CD8-positive, alpha-beta memory T cell (primary cell): Measurements from ENCODE around the gene EPHA3. TPM values are rescaled to one million over a fixed set of nuclear protein-coding genes. Genes with fewer than 3 reads are reported as not detected.

Source experiments
- CTCF ChIA-PET: fragments of 350-600 bp; sonication (Branson Sonifier 250); formaldehyde crosslinking; loops from one replicate; lab custom pipeline; 2021; ENCODE audit warnings: antibody characterized with exemption; lab: Charles Lee
- POLR2A ChIA-PET: fragments of 350-600 bp; sonication (Branson Sonifier 250); formaldehyde crosslinking; loops from one replicate; lab custom pipeline; 2021; ENCODE audit warnings: antibody characterized with exemption; lab: Charles Lee
- DNase-seq, 5 donors: peaks; one replicate each; pipeline versions ENCODE4 v3.0.0 to v3.0.0-alpha.2; 2020 to 2022; ENCODE audit warnings: mixed read lengths in 1 of 5
- H3K27ac ChIP-seq: one replicate; pipeline ENCODE4 v1.7.0; 2013; ENCODE audit warnings: low read depth, mild to moderate bottlenecking, low read length, moderate library complexity
- H3K27me3 ChIP-seq: 2 replicates; pipeline ENCODE4 v1.7.0; 2013; ENCODE audit warnings: low read length, mild to moderate bottlenecking; ENCODE audit not compliant: insufficient read depth, poor library complexity, severe bottlenecking
- H3K36me3 ChIP-seq: 2 replicates; pipeline ENCODE4 v1.7.0; 2013; ENCODE audit warnings: mild to moderate bottlenecking, low read length, moderate library complexity; ENCODE audit not compliant: insufficient read depth
- H3K4me1 ChIP-seq: 2 replicates; pipeline ENCODE4 v1.7.0; 2013; ENCODE audit warnings: mild to moderate bottlenecking, low read length, moderate library complexity; ENCODE audit not compliant: insufficient read depth
- H3K4me3 ChIP-seq: 2 replicates; pipeline ENCODE4 v1.7.0; 2013; ENCODE audit warnings: mild to moderate bottlenecking, low read length
- H3K9me3 ChIP-seq: 2 replicates; pipeline ENCODE4 v1.7.0; 2013; ENCODE audit warnings: mild to moderate bottlenecking, low read length
- H3K27ac Mint-ChIP-seq, 8 donors: one replicate each; pipeline ENCODE4 v1.8.0; 2020 to 2021; ENCODE audit warnings: mixed read lengths in 8 of 8, mild to moderate bottlenecking in 6 of 8, inconsistent platforms in 3 of 8, moderate library complexity in 3 of 8
- H3K27me3 Mint-ChIP-seq, 2 donors: one replicate each; pipeline ENCODE4 v1.8.0; 2020 to 2021; ENCODE audit warnings: mixed read lengths in 2 of 2, mild to moderate bottlenecking in 1 of 2, moderate library complexity in 1 of 2
- H3K36me3 Mint-ChIP-seq, 3 donors: one replicate each; pipeline ENCODE4 v1.8.0; 2020 to 2021; ENCODE audit warnings: mixed read lengths in 3 of 3, inconsistent platforms in 1 of 3, mild to moderate bottlenecking in 1 of 3
- H3K4me1 Mint-ChIP-seq, 3 donors: one replicate each; pipeline ENCODE4 v1.8.0; 2020 to 2021; ENCODE audit warnings: mixed read lengths in 3 of 3, inconsistent platforms in 1 of 3, mild to moderate bottlenecking in 1 of 3
- H3K4me3 Mint-ChIP-seq, 7 donors: one replicate each; pipeline ENCODE4 v1.8.0; 2020 to 2021; ENCODE audit warnings: mixed read lengths in 7 of 7, mild to moderate bottlenecking in 6 of 7, moderate library complexity in 4 of 7, inconsistent platforms in 2 of 7
- H3K9me3 Mint-ChIP-seq, 5 donors: one replicate each; pipeline ENCODE4 v1.8.0; 2020 to 2022; ENCODE audit warnings: mixed read lengths in 5 of 5, mild to moderate bottlenecking in 3 of 5, moderate library complexity in 2 of 5, inconsistent platforms in 1 of 5
- polyA plus RNA-seq: library from polyadenylated mRNA; unstranded; fragments of 300-500 nt; fragmentation: Illumina TruSeq; gene quantifications from one replicate; pipeline ENCODE4 v1.2.3, GENCODE V29; 2021
- total RNA-seq, 2 experiments: library from RNA; stranded (reverse); gene quantifications; one replicate each; pipeline ENCODE4 v1.2.3, GENCODE V29; 2021

Gene EPHA3
- total and polyA plus RNA-seq, 3 experiments from 2014 or later, result not detected

DNA sequence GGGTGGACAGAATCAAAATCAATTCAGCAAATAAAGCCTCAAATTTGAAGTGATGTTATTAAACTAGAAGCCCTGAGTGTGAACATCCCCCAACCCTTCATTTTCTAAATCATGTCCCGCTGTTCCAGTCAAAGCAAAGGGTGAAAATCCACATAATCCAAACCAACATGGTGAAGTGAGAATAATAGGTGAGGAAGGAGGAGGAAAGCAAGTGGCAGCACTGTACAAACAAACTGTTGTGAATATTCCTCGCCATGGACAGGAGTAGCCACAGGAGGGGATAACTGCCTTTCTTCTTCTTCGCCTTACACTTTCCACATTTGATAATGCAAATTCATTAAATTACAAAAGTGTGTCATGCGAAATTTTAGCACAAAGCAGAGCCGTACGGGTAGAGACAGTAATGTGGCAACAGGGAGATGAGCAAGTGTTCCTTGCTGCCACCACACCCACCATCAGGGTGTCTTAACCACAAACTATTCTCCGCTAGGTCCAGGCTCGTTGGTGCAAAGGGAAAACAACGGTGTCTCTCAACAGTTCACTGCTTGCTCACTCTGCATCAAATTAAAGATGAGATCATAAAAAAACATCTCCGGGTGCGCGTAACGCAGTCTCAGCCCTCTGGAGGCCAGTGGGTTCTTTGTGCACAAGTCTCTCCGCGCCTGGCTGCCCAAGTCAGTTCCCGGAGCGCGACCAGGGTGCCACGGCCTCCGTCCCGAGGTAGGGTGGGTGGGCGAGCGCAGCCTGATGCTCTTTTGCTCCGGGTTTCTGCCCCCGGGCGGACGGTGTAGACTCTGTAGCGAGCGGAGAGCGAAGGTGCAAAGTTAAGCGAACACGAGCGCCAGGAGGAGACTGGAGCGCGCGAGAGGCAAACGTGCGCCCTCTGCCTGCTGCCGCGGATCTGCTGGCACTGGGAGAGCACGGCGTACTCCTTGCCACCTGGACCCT lies 6.7 kb downstream of the EPHA3 start:
- H3K9me3 Mint-ChIP-seq, result peaks cover 0 to 8% (median 2%) of the 10 kb centered on the region in 5 donors
- H3K27ac ChIP-seq, result no peak overlapping the region
- ChIA-PET CTCF (no interaction called here), POLR2A (no interaction called here)
- no peaks in the 10 kb centered on the region for H3K36me3 ChIP-seq
- no peak for DNase-seq
- H3K4me1 ChIP-seq, result no peaks in the 10 kb centered on the region
- no peaks in the 10 kb centered on the region for H3K9me3 ChIP-seq
- no peaks in the 10 kb centered on the region for H3K27me3 ChIP-seq
- H3K4me1 Mint-ChIP-seq, result no peaks in the 10 kb centered on the region
- no peak overlapping the region for H3K4me3 ChIP-seq
- H3K27me3 Mint-ChIP-seq, result no peaks in the 10 kb centered on the region
- H3K4me3 Mint-ChIP-seq, result peak overlapping the region in 1 of 7 donors; percentile 51
- no peak overlapping the region for H3K27ac Mint-ChIP-seq
- no peaks in the 10 kb centered on the region for H3K36me3 Mint-ChIP-seq

DNA sequence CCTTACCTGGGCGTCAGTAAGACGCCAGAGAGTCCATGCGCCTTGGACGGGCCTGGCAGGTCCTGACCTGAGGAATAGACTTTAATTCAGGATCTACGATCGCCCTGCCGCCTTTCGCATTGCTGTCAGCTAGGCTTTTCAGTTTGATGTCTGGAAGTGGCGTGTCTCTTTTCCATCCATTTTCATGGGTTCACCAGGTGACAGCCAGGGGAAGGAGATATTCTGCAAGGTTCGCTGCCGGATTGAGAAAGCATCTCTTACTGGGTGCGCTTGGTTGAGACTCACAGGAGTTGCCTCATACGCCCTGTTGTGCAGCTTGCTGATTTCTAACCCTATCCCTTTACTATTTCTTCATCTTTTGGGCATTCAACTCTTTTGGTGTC lies 7.4 kb downstream of the EPHA3 start:
- no peaks in the 10 kb centered on the region for H3K27me3 Mint-ChIP-seq
- H3K4me1 Mint-ChIP-seq, result no peaks in the 10 kb centered on the region
- no peaks in the 10 kb centered on the region for H3K4me1 ChIP-seq
- ChIA-PET CTCF (no interaction called here), POLR2A (no interaction called here)
- H3K27ac ChIP-seq, result no peak overlapping the region
- no peak for DNase-seq
- H3K27me3 ChIP-seq, result no peaks in the 10 kb centered on the region
- no peak overlapping the region for H3K4me3 Mint-ChIP-seq
- no peak overlapping the region for H3K27ac Mint-ChIP-seq
- H3K9me3 Mint-ChIP-seq, result peaks cover 0 to 8% (median 2%) of the 10 kb centered on the region in 5 donors
- H3K9me3 ChIP-seq, result no peaks in the 10 kb centered on the region
- no peaks in the 10 kb centered on the region for H3K36me3 ChIP-seq
- H3K4me3 ChIP-seq, result no peak overlapping the region
- no peaks in the 10 kb centered on the region for H3K36me3 Mint-ChIP-seq

DNA sequence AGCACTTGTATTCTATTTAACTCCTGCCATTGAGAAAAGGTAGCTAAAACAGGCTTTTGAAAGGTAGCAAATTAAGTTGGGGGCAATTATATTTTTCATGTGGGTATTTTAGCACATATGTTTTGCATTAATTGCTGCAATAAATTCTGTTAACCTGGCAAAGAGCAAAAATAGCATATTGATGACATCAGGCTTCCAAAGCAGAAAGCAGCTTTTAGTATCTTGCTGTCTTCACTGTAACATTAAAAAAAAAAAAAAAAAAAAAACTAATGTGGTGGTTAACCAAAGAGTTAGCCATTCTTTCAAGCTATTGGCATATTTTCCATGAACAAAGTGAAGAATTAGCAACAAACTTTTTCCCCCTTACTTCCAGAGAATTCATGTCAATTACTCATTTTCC lies 9.1 kb downstream of the EPHA3 start:
- no peaks in the 10 kb centered on the region for H3K27me3 ChIP-seq
- no peak for DNase-seq
- H3K27ac ChIP-seq, result no peak overlapping the region
- H3K4me3 ChIP-seq, result no peak overlapping the region
- no peaks in the 10 kb centered on the region for H3K36me3 ChIP-seq
- H3K27ac Mint-ChIP-seq, result no peak overlapping the region
- H3K4me3 Mint-ChIP-seq, result no peak overlapping the region
- H3K36me3 Mint-ChIP-seq, result no peaks in the 10 kb centered on the region
- H3K9me3 Mint-ChIP-seq, result peaks cover 4 to 8% (median 6%) of the 10 kb centered on the region in 5 donors
- POLR2A ChIA-PET, result no interaction called here
- no peaks in the 10 kb centered on the region for H3K27me3 Mint-ChIP-seq
- CTCF ChIA-PET, result no interaction called here
- no peaks in the 10 kb centered on the region for H3K4me1 ChIP-seq
- no peaks in the 10 kb centered on the region for H3K4me1 Mint-ChIP-seq
- H3K9me3 ChIP-seq, result no peaks in the 10 kb centered on the region

DNA sequence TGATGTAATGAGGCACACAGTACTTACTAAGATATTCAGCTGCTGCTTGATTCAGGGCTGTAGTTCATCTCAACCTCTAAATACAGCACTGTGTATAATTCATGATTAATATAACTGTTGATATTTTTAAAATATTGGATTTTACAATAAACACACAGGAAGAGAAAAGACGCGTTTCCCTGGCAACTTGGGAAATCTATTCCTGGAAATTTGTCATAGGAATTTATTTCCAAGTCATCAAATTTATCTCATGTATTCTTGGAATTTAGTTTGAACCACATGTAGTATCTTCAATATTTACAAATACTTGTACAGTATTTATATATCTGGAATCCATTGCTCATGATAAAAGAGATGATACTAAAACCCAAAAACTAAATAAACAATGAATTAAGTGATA lies 30.6 kb downstream of the EPHA3 start:
- no peak overlapping the region for H3K4me3 ChIP-seq
- H3K4me1 Mint-ChIP-seq, result no peaks in the 10 kb centered on the region
- ChIA-PET CTCF (no interaction called here), POLR2A (no interaction called here)
- H3K9me3 Mint-ChIP-seq, result peaks cover 6 to 15% (median 6%) of the 10 kb centered on the region in 5 donors
- no peak overlapping the region for H3K27ac ChIP-seq
- DNase-seq, result no peak
- H3K4me3 Mint-ChIP-seq, result no peak overlapping the region
- no peaks in the 10 kb centered on the region for H3K36me3 ChIP-seq
- no peak overlapping the region for H3K27ac Mint-ChIP-seq
- no peaks in the 10 kb centered on the region for H3K27me3 ChIP-seq
- H3K4me1 ChIP-seq, result no peaks in the 10 kb centered on the region
- no peaks in the 10 kb centered on the region for H3K9me3 ChIP-seq
- H3K27me3 Mint-ChIP-seq, result no peaks in the 10 kb centered on the region
- H3K36me3 Mint-ChIP-seq, result no peaks in the 10 kb centered on the region

DNA sequence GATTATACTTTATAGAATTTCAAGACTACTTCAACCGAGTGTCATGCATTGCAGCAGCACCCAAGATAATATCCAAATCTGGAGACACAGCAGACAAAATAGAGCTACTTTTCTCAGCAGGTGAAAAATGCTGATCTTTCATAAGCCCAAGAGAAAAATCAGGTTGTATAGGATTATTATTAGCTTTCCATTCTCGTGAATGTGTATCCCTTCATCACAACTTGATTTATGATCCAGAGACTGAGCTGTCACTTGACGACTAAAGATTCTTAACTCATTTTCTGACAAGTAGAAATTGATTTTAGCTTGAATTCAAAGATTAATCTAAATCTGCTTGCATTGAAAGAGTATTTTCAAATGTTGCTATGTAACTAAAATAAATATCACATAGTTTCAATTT lies 32.4 kb downstream of the EPHA3 start:
- no peak for DNase-seq
- Mint-ChIP-seq H3K4me1 (no peaks in the 10 kb centered on the region), H3K27ac (no peak overlapping the region), H3K9me3 (peaks cover 2 to 13% (median 3%) of the 10 kb centered on the region in 5 donors), H3K36me3 (no peaks in the 10 kb centered on the region), H3K27me3 (no peaks in the 10 kb centered on the region), H3K4me3 (no peak overlapping the region)
- POLR2A ChIA-PET, result no interaction called here
- CTCF ChIA-PET, result no interaction called here
- Histone ChIP-seq H3K4me1 (no peaks in the 10 kb centered on the region), H3K9me3 (no peaks in the 10 kb centered on the region), H3K4me3 (no peak overlapping the region), H3K36me3 (no peaks in the 10 kb centered on the region), H3K27ac (no peak overlapping the region), H3K27me3 (no peaks in the 10 kb centered on the region)

DNA sequence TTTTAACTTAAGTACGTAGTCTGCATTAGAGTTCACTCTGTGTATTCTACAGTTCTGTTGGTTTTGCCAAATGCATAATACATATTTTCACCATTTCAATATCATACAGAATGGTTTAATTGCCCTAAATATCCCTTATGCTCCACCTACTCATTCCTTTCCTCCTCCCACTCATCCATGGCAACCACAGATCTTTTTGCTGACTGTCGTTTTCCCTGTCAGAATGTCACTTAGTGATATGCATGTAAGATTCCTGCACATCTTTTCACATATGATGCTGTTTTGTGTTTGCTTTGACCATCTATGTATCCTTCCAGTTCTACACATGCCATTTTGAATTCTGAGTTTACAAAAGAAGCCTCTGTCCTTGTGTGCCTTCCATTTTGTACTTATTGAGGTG lies 36.7 kb downstream of the EPHA3 start:
- Histone ChIP-seq H3K9me3 (no peaks in the 10 kb centered on the region), H3K36me3 (no peaks in the 10 kb centered on the region), H3K27ac (no peak overlapping the region), H3K4me1 (no peaks in the 10 kb centered on the region), H3K4me3 (no peak overlapping the region), H3K27me3 (no peaks in the 10 kb centered on the region)
- H3K9me3 Mint-ChIP-seq, result peaks cover 2 to 17% (median 12%) of the 10 kb centered on the region in 5 donors
- H3K27me3 Mint-ChIP-seq, result no peaks in the 10 kb centered on the region
- no peak overlapping the region for H3K4me3 Mint-ChIP-seq
- no peak overlapping the region for H3K27ac Mint-ChIP-seq
- no peaks in the 10 kb centered on the region for H3K4me1 Mint-ChIP-seq
- POLR2A ChIA-PET, result no interaction called here
- CTCF ChIA-PET, result no interaction called here
- no peaks in the 10 kb centered on the region for H3K36me3 Mint-ChIP-seq
- no peak for DNase-seq

DNA sequence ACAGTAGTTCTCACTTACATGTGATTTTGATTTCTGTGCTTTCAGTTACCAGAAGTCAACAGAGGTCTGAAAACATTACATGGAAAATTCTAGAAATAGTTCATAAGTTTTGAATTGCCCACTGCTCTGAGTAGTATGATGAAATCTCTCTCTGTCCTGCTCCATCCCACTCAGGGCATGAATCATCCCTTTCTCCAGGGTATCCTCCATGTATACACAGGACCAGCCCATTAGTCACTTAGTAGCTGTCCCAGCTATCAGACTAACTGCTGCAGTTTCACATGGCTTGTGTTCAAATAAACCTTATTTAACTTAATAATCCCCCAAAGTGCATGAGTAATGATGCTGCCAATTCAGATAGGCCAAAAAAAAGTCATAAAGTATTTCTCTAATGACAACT lies 38.6 kb downstream of the EPHA3 start:
- H3K4me1 ChIP-seq, result no peaks in the 10 kb centered on the region
- H3K9me3 ChIP-seq, result no peaks in the 10 kb centered on the region
- no peak overlapping the region for H3K27ac ChIP-seq
- H3K36me3 ChIP-seq, result no peaks in the 10 kb centered on the region
- Mint-ChIP-seq H3K36me3 (no peaks in the 10 kb centered on the region), H3K4me1 (no peaks in the 10 kb centered on the region), H3K9me3 (peaks cover 2 to 14% (median 12%) of the 10 kb centered on the region in 5 donors), H3K27ac (no peak overlapping the region), H3K27me3 (no peaks in the 10 kb centered on the region), H3K4me3 (no peak overlapping the region)
- no peaks in the 10 kb centered on the region for H3K27me3 ChIP-seq
- POLR2A ChIA-PET, result no interaction called here
- CTCF ChIA-PET, result no interaction called here
- no peak overlapping the region for H3K4me3 ChIP-seq
- no peak for DNase-seq

DNA sequence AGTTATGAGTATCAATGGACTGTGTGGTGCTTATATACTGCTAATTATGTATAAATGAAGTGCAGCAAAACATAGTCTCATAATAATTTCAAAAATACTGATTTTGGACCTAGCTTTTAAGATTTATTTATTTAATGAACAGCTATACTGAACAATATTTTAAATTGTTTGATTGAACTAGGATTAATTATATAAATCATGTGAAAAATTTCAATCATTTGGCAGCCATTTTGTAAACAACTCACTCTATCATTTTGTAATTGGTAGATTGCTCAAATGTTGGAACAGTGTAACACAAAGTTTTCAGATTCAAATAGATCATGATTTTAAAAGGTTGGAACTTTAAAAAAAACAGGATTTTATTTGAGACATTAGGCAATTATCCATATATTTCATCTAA lies 47.0 kb downstream of the EPHA3 start:
- H3K27me3 Mint-ChIP-seq, result no peaks in the 10 kb centered on the region
- no peaks in the 10 kb centered on the region for H3K36me3 ChIP-seq
- H3K27ac ChIP-seq, result no peak overlapping the region
- no peaks in the 10 kb centered on the region for H3K9me3 ChIP-seq
- POLR2A ChIA-PET, result no interaction called here
- H3K4me3 ChIP-seq, result no peak overlapping the region
- no peak overlapping the region for H3K4me3 Mint-ChIP-seq
- DNase-seq, result no peak
- no peaks in the 10 kb centered on the region for H3K4me1 Mint-ChIP-seq
- no peaks in the 10 kb centered on the region for H3K27me3 ChIP-seq
- H3K36me3 Mint-ChIP-seq, result no peaks in the 10 kb centered on the region
- CTCF ChIA-PET, result no interaction called here
- H3K27ac Mint-ChIP-seq, result no peak overlapping the region
- no peaks in the 10 kb centered on the region for H3K4me1 ChIP-seq
- H3K9me3 Mint-ChIP-seq, result peaks cover 3 to 13% (median 11%) of the 10 kb centered on the region in 5 donors
